Measurements from ENCODE around the gene RNH1. TPM values are rescaled to one million over a fixed set of nuclear protein-coding genes. Genes with fewer than 3 reads are reported as not detected.

Gene RNH1
- total RNA-seq, 6 experiments from 2014 or later = 223 to 272 (median 250) TPM

DNA sequence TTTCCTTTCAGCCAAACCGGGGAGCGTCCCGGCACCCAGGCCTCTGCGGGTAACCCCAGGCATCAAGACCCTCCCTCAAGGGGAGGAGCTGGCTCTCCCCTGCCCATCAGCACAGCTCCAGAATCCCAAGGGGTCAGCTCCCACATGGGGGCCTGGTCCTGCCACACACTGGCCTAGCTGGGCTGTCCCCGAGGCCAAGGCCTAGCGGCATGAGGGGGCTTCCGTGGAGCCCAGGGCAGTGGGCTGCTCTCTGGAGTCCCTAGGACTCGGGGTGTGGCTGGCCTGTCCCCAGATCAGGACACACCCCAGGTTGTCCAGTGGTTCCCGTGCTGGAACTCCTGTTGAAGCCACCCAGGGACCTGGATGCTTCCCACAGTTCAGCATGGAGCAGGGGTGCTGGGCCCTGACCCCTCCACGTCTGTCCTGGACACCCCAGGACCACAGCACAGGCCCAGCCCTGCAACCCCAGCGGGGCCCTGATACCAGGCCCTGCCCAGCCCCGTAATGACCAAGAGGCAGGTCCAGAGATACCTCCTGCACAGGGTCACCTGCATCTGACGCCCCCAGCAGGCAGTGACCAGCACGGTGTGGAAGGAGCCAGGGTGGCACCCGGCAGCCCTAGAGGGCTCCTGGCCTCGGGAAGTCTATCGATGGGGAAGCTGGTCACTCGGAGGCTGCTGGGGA lies 22.8 kb upstream of the RNH1 start:
- no peak overlapping the region for H3K27ac Mint-ChIP-seq
- TF ChIP-seq, protein P1, sequence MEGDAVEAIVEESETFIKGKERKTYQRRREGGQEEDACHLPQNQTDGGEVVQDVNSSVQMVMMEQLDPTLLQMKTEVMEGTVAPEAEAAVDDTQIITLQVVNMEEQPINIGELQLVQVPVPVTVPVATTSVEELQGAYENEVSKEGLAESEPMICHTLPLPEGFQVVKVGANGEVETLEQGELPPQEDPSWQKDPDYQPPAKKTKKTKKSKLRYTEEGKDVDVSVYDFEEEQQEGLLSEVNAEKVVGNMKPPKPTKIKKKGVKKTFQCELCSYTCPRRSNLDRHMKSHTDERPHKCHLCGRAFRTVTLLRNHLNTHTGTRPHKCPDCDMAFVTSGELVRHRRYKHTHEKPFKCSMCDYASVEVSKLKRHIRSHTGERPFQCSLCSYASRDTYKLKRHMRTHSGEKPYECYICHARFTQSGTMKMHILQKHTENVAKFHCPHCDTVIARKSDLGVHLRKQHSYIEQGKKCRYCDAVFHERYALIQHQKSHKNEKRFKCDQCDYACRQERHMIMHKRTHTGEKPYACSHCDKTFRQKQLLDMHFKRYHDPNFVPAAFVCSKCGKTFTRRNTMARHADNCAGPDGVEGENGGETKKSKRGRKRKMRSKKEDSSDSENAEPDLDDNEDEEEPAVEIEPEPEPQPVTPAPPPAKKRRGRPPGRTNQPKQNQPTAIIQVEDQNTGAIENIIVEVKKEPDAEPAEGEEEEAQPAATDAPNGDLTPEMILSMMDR (IDR thresholded peaks at IDR 0.05) = no peak
- DNase-seq = no peak
- no peaks in the 10 kb centered on the region; the same call in 1 of the 2 replicates for H3K4me1 Mint-ChIP-seq (ENCODE audit: low read depth)
- H3K36me3 Mint-ChIP-seq (ENCODE audit: low read depth) = no peaks in the 10 kb centered on the region
- H3K4me3 Mint-ChIP-seq = no peak overlapping the region
- H3K9me3 Mint-ChIP-seq = no peaks in the 10 kb centered on the region
- peaks cover 2% of the 10 kb centered on the region; the same call in 1 of the 2 replicates for H3K27me3 Mint-ChIP-seq (ENCODE audit: insufficient read depth)

DNA sequence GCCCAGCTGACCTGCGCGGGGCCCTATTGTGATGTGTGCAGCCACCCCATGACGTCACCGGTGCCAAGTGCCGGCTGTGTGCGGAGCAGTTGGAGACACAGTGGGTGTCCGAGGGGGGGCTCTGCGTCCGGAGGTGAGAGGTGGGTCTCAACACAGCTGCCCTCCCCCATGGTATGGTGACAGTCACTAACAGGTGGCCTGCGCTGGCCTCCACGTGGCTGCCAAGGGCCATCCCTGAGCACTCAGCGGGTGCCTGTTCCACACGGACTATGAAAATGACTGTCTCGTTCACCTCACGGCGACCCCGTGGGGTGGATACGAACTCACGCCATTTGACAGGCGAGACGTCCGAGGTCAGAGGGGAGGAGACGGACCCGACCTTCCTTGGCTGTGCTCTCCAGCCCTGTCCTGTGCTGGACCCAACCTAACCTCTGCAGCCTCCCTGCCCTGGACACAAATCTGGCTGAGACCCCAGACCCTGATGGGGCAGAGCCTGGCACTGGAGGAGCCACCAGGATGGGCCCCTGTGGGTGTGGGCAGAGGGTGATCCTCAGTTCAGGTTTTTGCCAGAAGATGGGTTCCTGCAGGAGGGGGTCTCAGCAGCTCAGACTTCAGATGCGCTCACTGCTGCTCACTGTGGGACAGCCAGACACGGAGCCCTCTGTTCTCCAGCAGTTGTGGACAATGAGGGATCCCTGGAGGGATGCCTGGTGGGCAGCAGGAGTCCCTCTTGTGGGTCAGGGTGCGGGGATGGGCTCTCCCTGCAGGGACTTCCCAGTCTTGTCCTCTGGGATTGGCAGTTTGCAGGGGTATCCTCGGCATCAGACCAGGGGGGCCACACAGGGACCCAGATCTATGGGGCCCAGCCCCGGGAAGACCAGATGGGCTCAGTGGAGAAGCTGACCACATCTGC lies 22.0 kb upstream of the RNH1 start:
- Mint-ChIP-seq H3K4me3 (no peak overlapping the region), H3K36me3 (ENCODE audit: low read depth) (peaks cover 2% of the 10 kb centered on the region; the same call in 1 of the 2 replicates), H3K9me3 (no peaks in the 10 kb centered on the region), H3K4me1 (ENCODE audit: low read depth) (no peaks in the 10 kb centered on the region; the same call in 1 of the 2 replicates), H3K27me3 (ENCODE audit: insufficient read depth) (peaks cover 2% of the 10 kb centered on the region; the same call in 1 of the 2 replicates), H3K27ac (no peak overlapping the region)
- DNase-seq = no peak
- TF ChIP-seq, protein P1 (IDR thresholded peaks at IDR 0.05) = no peak

DNA sequence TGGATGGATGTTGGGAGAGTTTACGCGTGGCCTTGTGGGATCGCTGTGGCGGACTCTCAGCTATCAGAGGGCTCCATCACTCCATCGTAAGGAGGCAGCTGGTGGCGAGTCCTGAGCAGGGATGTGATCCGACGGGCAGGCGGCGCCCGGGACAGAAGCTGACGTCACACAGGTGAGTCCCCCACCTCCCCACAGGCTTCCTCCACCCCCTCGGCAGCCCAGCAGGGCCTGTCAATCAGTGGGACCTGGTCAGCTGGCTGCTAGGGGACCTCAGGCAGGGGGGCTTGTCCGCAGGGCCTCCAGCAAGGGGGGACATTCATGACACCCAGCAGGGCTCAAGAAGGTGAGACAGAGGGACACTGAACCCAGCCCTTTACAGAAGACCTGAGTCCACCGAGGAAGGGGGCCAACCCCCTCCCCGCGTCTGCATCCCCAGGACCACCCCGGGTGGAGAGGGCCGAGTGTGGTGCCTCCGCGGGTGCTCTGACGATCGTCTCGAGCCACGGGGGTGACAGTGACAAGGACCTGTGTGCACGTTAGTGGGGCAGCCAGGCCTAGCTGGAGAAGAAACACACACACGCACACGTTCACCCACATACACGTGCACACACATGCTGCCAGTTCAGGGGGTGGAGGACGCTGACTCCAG lies 21.2 kb upstream of the RNH1 start:
- H3K4me3 Mint-ChIP-seq = no peak overlapping the region

DNA sequence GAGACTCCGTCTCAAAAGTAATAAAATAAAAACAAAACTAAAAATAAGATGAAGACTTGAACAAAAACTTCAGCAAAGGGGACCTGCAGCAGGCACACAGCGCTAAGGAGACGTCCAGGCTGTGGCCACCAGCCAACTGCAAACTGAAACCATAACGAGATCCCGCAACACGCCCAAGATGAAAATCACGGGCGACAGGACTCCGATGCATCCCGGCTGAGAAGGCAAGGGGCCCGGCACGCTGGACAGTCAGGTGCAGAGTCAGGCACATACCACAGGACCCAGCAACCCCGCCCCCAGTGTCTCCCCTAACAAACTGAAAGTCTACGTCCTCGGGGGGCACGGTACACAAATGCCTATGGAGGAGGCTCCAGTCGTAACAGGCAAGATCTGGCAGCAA lies 19.1 kb upstream of the RNH1 start:
- Mint-ChIP-seq H3K4me3 (peak overlapping the region; percentile 71; the same call in 1 of the 2 replicates), H3K27ac (no peak overlapping the region), H3K27me3 (ENCODE audit: insufficient read depth) (no peaks in the 10 kb centered on the region), H3K9me3 (no peaks in the 10 kb centered on the region), H3K4me1 (ENCODE audit: low read depth) (no peaks in the 10 kb centered on the region; the same call in 1 of the 2 replicates), H3K36me3 (ENCODE audit: low read depth) (peaks cover 6% of the 10 kb centered on the region; the same call in 1 of the 2 replicates)
- no peak for DNase-seq
- TF ChIP-seq, protein P1 (IDR thresholded peaks at IDR 0.05) = no peak

More for the DNA sequence above, 21.2 kb upstream of the RNH1 start:
- TF ChIP-seq, protein P1 (IDR thresholded peaks at IDR 0.05) = no peak
- Mint-ChIP-seq H3K27ac (no peak overlapping the region), H3K36me3 (ENCODE audit: low read depth) (peaks cover 6% of the 10 kb centered on the region; the same call in 1 of the 2 replicates), H3K9me3 (no peaks in the 10 kb centered on the region), H3K27me3 (ENCODE audit: insufficient read depth) (peaks cover 2% of the 10 kb centered on the region; the same call in 1 of the 2 replicates), H3K4me1 (ENCODE audit: low read depth) (no peaks in the 10 kb centered on the region; the same call in 1 of the 2 replicates)
- DNase-seq = no peak

DNA sequence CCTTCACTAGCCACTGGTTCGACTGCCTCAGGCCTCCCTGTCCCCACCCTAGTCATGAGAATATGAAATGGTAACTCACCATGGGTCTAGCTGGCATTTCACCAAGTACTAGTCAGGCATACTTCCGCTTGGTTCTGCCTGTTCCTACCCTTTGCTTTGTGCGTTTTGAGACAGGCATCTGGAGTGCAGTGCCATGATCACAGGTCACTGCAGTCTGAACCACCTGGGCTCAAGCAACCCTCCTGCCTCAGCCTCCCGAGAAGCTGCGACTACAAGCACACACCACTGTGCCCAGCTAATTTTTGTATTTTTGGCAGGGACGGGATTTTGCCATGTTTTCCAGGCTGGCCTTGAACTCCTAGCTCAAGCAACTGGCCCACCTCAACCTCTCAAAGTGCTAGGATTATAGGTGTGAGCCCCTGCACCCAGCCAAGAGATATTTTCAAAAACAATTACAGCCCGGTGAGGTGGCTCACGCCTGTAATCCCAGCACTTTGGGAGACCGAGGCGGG lies 14.2 kb upstream of the RNH1 start:
- Mint-ChIP-seq H3K4me3 (no peak overlapping the region), H3K27ac (no peak overlapping the region), H3K4me1 (ENCODE audit: low read depth) (peaks cover 8% of the 10 kb centered on the region; the same call in 1 of the 2 replicates), H3K36me3 (ENCODE audit: low read depth) (peaks cover 22% of the 10 kb centered on the region), H3K27me3 (ENCODE audit: insufficient read depth) (no peaks in the 10 kb centered on the region; the same call in 1 of the 2 replicates), H3K9me3 (peaks cover 12% of the 10 kb centered on the region)
- no peak for DNase-seq
- TF ChIP-seq, protein P1 (IDR thresholded peaks at IDR 0.05) = no peak

Measured in HFFc6 (cell line).